ENCODE results near the gene CSTF3.

CSTF3 gene

DNA sequence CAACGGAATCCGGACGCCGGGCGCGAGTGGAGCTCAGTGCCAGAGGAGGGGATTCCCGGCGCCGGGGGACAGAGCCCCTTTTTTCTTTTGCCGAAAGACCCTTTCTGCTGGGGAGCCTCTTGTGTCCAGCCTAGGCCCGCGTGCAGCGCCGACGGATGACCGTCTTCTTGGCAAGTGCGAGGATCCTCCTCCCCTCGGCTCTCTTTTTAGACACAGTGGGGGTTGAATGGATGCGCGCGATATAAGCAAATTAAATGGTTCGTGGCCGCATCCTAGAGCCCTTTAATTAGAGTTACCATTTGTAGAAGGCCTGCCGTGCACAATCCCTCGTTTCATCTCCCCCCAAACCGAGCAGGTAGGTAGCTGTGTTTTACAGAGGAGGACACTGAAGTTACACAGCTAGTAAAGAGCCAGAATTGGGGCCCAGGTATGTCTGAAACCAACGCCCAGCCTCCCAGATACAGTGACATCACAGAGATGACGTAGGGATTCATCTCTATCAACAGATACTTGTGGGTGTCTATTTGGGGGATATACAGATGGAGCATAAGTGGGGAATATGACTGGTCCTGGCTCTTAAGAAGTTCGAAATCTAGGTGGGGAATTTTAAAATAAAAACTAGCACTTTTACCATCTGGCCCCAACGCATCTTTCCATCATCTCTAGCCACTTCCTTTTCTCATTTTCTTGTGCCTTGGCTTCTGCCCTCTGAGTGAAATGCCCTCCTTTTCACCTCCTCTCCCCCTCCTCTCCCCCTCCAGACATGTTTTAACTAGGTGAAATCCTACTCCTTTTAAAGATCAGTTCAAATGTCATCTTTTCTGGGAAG lies 121.0 kb downstream of the CSTF3 start:
- no peak for DNase-seq

DNA sequence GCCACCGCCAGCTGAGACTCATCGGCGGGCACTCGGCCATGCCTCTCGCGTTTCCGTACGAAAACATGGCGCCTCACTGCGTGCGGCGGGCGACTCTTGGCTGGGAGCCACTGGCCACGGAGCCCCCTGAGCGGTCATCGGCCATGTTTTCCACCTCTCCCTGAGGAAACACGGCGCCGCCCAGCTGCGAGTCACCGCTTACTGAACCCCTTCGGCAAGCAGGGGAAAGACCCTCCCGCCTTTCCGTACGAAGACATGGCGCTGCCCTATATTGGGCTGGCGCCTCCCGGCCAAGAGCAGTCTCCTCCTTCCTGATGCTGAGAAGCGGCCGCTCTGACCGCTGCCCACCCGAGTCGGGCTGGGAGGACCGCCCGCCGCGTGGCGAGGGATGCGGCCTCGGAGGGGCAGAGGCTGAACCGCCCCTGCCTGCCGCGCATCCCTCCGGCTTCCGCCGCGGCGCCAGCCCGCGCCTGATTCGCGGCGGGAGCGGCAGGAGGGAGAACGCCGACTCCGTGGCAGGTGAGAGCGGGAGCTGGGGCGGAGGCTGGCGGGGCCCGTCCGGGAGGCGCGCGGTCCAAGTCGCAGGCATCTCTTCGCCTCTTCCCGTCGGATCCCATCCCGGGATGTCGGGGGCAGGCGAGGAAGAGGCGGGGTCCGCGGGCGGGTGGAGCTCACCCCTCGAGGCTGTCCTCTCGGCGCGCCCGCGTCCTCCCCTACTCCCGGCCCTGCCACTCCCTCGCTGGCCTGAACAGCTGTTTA lies 121.8 kb downstream of the CSTF3 start, which contains the start of gene TCP11L1:
Gene TCP11L1, plus strand, starts transcription at position 299 of the 759 bp plus-strand sequence. CDS start 4,202 bp downstream, outside the sequence.
- DNase-seq = peak; percentile 96

DNA sequence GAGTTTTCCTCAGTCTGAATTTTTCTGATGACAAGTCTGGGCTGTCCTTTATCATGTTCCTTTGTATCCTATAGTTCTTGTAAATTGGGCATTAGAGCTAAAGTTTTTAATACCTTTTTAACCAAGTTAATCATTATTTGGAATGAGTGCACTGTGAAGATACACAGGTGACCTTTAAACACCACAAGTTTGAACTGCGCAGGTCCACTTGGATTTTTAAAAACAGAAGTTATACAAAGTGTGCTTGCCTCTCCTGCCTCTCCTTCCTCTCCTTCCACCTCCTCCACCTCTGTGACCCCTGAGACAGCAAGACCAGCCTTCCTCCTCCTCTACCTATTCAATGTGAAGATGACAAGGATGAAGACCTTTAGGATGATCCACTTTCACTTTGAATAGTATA lies 126.3 kb downstream of the CSTF3 start:
- DNase-seq = no peak
